CD14-positive monocyte (primary cell): Measurements from ENCODE around the gene EPB41L4B. TPM values are rescaled to one million over a fixed set of nuclear protein-coding genes. Genes with fewer than 3 reads are reported as not detected.

Experiments used
- DNase-seq, 3 donors: peaks; one replicate each; pipeline ENCODE4 v3.0.0-alpha.2; 2011 to 2022
- H2AFZ ChIP-seq: 2 replicates; pipeline ENCODE4 v1.6.0; 2012; ENCODE audit warnings: mild to moderate bottlenecking, low read depth, low read length, inconsistent platforms; ENCODE audit not compliant: insufficient read depth, poor library complexity, severe bottlenecking
- H3K27ac ChIP-seq, 2 donors: 1 replicate in 1 of 2; 2 replicates in 1 of 2; pipeline ENCODE4 v1.5.1; 2012 to 2013; ENCODE audit warnings: low read length in 2 of 2, control low read depth in 1 of 2, inconsistent platforms in 1 of 2, low read depth in 1 of 2, mild to moderate bottlenecking in 1 of 2
- H3K27me3 ChIP-seq, 2 donors: one replicate each; pipeline versions ENCODE4 v1.6.0 to v1.6.1; 2011 to 2013; ENCODE audit warnings: low read length in 2 of 2; ENCODE audit not compliant: control insufficient read depth in 2 of 2, insufficient read depth in 2 of 2
- H3K36me3 ChIP-seq, 2 donors: replicated peaks in 1 of 2; 1 replicate in 1 of 2; 2 replicates in 1 of 2; pipeline versions ENCODE4 v1.5.1 to v1.6.1; 2012 to 2013; ENCODE audit warnings: low read length in 2 of 2, control low read depth in 1 of 2, inconsistent platforms in 1 of 2, mild to moderate bottlenecking in 1 of 2; ENCODE audit not compliant: insufficient read depth in 2 of 2, control insufficient read depth in 1 of 2
- H3K4me1 ChIP-seq, 2 donors: 1 replicate in 1 of 2; 2 replicates in 1 of 2; pipeline versions ENCODE4 v1.5.1 to v1.6.1; 2012 to 2013; ENCODE audit warnings: low read length in 2 of 2, control low read depth in 1 of 2, inconsistent platforms in 1 of 2, mild to moderate bottlenecking in 1 of 2, moderate library complexity in 1 of 2; ENCODE audit not compliant: insufficient read depth in 2 of 2, control insufficient read depth in 1 of 2
- H3K4me2 ChIP-seq: replicated peaks from 2 replicates; pipeline ENCODE3; 2012; ENCODE audit warnings: low read length, moderate library complexity, mild to moderate bottlenecking; ENCODE audit not compliant: poor library complexity, severe bottlenecking; ENCODE audit errors: extremely low read depth
- H3K4me3 ChIP-seq, 3 experiments: fragments of 200-600 bp in 1 of 3; sonication (generic) in 1 of 3; replicated peaks in 1 of 3; 1 replicate in 2 of 3; 2 replicates in 1 of 3; pipeline ENCODE4 v1.5.1; 2011 to 2013; ENCODE audit warnings: low read length in 3 of 3, mild to moderate bottlenecking in 3 of 3, control low read depth in 2 of 3, low read depth in 2 of 3, inconsistent platforms in 1 of 3, moderate library complexity in 1 of 3
- H3K79me2 ChIP-seq: 2 replicates; pipeline ENCODE4 v1.6.0; 2012; ENCODE audit warnings: mild to moderate bottlenecking, control low read depth, inconsistent platforms, low read length, moderate library complexity; ENCODE audit not compliant: insufficient read depth
- H3K9ac ChIP-seq: 2 replicates; pipeline ENCODE4 v1.6.0; 2017; ENCODE audit warnings: low read length, mild to moderate bottlenecking; ENCODE audit not compliant: insufficient read depth, poor library complexity, severe bottlenecking
- H3K9me3 ChIP-seq, 2 donors: replicated peaks in 1 of 2; 1 replicate in 1 of 2; 2 replicates in 1 of 2; pipeline versions ENCODE4 v1.5.1 to v1.6.1; 2012 to 2013; ENCODE audit warnings: low read length in 2 of 2, control low read depth in 1 of 2; ENCODE audit not compliant: control insufficient read depth in 1 of 2, insufficient read depth in 1 of 2
- H4K20me1 ChIP-seq: 2 replicates; pipeline ENCODE4 v1.6.0; 2012; ENCODE audit warnings: mild to moderate bottlenecking, low read length, control low read depth, moderate library complexity; ENCODE audit not compliant: insufficient read depth
- H3K27ac Mint-ChIP-seq, 7 donors: one replicate each; pipeline ENCODE4 v1.8.0; 2020; ENCODE audit warnings: mild to moderate bottlenecking in 7 of 7, mixed read lengths in 7 of 7, moderate library complexity in 6 of 7, inconsistent platforms in 2 of 7
- H3K27me3 Mint-ChIP-seq, 3 donors: one replicate each; pipeline ENCODE4 v1.8.0; 2021 to 2022; ENCODE audit warnings: low read depth in 3 of 3, mild to moderate bottlenecking in 3 of 3, mixed read lengths in 3 of 3, moderate library complexity in 3 of 3, inconsistent platforms in 1 of 3
- H3K36me3 Mint-ChIP-seq, 2 donors: one replicate each; pipeline ENCODE4 v1.8.0; 2020; ENCODE audit warnings: mixed read lengths in 2 of 2, inconsistent platforms in 1 of 2, mild to moderate bottlenecking in 1 of 2
- H3K4me1 Mint-ChIP-seq: one replicate; pipeline ENCODE4 v1.8.0; 2020; ENCODE audit warnings: mild to moderate bottlenecking, mixed read lengths
- H3K4me3 Mint-ChIP-seq, 2 donors: one replicate each; pipeline ENCODE4 v1.8.0; 2020; ENCODE audit warnings: mild to moderate bottlenecking in 2 of 2, mixed read lengths in 2 of 2, moderate library complexity in 1 of 2
- H3K9me3 Mint-ChIP-seq, 7 donors: one replicate each; pipeline ENCODE4 v1.8.0; 2020 to 2022; ENCODE audit warnings: mixed read lengths in 7 of 7, mild to moderate bottlenecking in 6 of 7, moderate library complexity in 6 of 7, inconsistent platforms in 2 of 7
- CTCF ChIP-seq: fragments of 200-600 bp; IDR thresholded peaks from one replicate; pipeline ENCODE4 v1.8.0; 2022; ENCODE audit warnings: antibody characterized with exemption, mild to moderate bottlenecking
- WGBS: methylation state at CpG from one replicate; pipeline ENCODE4 v1.1.5; 2013; ENCODE audit warnings: missing lambda C conversion rate; ENCODE audit not compliant: insufficient coverage; 5-methylcytosine and 5-hydroxymethylcytosine counted together
- intact Hi-C, 2 donors: fragments of 100-400 bp; cut with micrococcal nuclease; formaldehyde crosslinking; loops; one replicate each; pipeline versions ENCODE4 v1.15.0 to v1.15.1; 2023
- polyA plus RNA-seq, 3 donors: library from polyadenylated mRNA; depleted of rRNA in 1 of 3; unstranded in 2 of 3; stranded (reverse) in 1 of 3; fragments of 300-500 nt in 2 of 3; fragments of >200 nt in 1 of 3; fragmentation: Illumina TruSeq in 2 of 3; gene quantifications; 1 replicate in 2 of 3; 2 replicates in 1 of 3; pipeline ENCODE4 v1.2.3, GENCODE V29; 2012 to 2021

The EPB41L4B gene
- polyA plus RNA-seq, 3 donors, result not detected

GRCh38 chr9:109309282-109309681 lies 11.6 kb downstream of the EPB41L4B start:
- no peaks in the 10 kb centered on the region for H3K4me1 Mint-ChIP-seq
- H3K9me3 Mint-ChIP-seq, result peaks cover 0 to 2% (median 0%) of the 10 kb centered on the region in 7 donors
- Histone ChIP-seq H3K4me1 (no peaks in the 10 kb centered on the region), H3K36me3 (no peaks in the 10 kb centered on the region), H3K27me3 (peaks cover 4 to 10% of the 10 kb centered on the region in 2 donors), H3K79me2 (no peaks in the 10 kb centered on the region), H2AFZ (no peak overlapping the region), H3K9ac (no peak overlapping the region), H3K9me3 (no peaks in the 10 kb centered on the region), H3K27ac (no peak overlapping the region), H3K4me2 (no peak overlapping the region), H3K4me3 (no peak overlapping the region), H4K20me1 (no peaks in the 10 kb centered on the region)
- peaks cover 29 to 53% (median 35%) of the 10 kb centered on the region in 3 donors for H3K27me3 Mint-ChIP-seq
- H3K36me3 Mint-ChIP-seq, result no peaks in the 10 kb centered on the region
- TF ChIP-seq CTCF, result no peak
- WGBS, result 97% methylated on average over 5 of the region's 6 CpGs
- no peak for DNase-seq
- no peak overlapping the region for H3K27ac Mint-ChIP-seq
- intact Hi-C loops, result no loop called here
- H3K4me3 Mint-ChIP-seq, result no peak overlapping the region

DNA sequence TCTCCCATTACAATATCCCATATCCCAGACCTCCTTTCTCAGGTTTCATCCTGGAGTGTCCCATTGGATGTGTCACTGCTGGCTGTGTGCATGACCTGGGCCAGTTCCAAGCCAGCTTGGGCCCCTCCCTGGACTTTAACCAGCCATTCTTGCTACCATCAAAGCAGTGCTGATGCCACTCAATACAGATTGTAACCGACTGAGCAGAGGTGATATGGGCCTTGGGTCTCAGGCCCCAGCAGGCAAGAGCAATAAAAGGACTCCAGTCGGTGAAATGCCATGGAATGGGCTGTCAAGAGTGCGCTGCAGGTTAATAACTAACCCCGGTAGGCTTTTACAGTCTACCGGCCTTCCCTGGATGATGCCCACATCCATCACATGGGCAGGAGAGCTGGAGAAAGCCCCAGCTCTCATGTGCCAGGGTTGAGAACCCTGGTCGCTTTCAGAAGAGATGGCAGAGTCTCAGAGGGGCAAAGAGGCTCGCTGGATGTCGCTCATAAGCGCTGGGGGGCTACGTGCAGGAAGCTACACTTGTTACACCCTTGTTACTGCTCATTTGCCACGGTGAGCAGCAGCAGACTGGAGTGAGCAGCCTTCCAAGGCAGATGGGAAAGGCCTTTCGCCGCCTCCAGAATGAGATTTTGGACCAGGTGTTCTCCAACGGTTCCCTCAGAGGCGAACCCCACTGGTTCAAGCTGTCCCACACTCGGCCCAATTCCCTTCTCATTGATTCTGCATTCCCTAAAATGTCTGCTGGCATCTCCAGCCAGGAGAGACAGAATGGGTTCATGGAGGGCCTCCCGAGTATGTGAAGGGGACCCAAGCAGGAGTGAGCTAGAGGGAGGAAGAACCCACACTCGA lies 13.2 kb downstream of the EPB41L4B start:
- Histone ChIP-seq H4K20me1 (no peaks in the 10 kb centered on the region), H3K9me3 (no peaks in the 10 kb centered on the region), H3K36me3 (no peaks in the 10 kb centered on the region), H3K4me2 (no peak overlapping the region), H3K27ac (no peak overlapping the region), H3K4me3 (no peak overlapping the region), H3K9ac (no peak overlapping the region), H3K79me2 (no peaks in the 10 kb centered on the region), H2AFZ (no peak overlapping the region), H3K4me1 (no peaks in the 10 kb centered on the region), H3K27me3 (peaks cover 4% of the 10 kb centered on the region in 2 donors)
- Mint-ChIP-seq H3K4me1 (no peaks in the 10 kb centered on the region), H3K9me3 (peaks cover 0 to 2% (median 0%) of the 10 kb centered on the region in 7 donors), H3K27ac (peak overlapping the region in 1 of 7 donors; percentile 9), H3K36me3 (no peaks in the 10 kb centered on the region), H3K27me3 (peaks cover 22 to 42% (median 24%) of the 10 kb centered on the region in 3 donors), H3K4me3 (peak overlapping the region in 1 of 2 donors; percentile 15)
- TF ChIP-seq CTCF, result no peak
- intact Hi-C loops, result no loop called here
- 86% methylated on average over 13 of the region's 18 CpGs for WGBS
- DNase-seq, result no peak
